ENCODE measurements around the gene EXOSC1. TPM values are rescaled to one million over a fixed set of nuclear protein-coding genes. Genes with fewer than 3 reads are reported as not detected.
A peak's percentile ranks its signal among the peaks of the same experiment; 100 is the strongest.
"Not testable (repeated sequence)": the region's sequence is repeated elsewhere in the genome, so short reads cannot be mapped to it uniquely, and the experiment has no call there.

Gene EXOSC1
- total RNA-seq, 1 donor from 2014 or later: 30.8 TPM

- ATAC-seq: no peak
Measured at GRCh38 chr10:97459111-97459510, 13.3 kb upstream of the EXOSC1 start.

DNA sequence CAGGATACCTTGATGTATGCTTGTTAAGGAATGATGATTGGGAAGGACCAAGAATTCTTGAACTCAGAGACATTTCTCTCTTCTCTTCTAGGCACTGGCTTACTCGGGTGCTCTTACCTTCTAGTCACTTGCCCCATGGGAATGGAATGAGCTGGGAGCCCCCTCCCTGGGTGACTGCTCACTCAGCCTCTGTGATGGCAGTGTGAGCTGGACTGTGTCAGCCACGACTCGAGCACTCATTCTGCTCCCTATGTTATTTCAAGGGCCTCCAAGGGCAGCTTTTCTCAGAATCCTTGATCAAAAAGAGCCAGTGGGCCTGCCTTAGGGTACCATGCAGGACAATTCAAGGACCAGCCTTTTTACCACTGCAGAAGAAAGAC is 10.9 kb upstream of the EXOSC1 start:
- no peak for ATAC-seq

DNA sequence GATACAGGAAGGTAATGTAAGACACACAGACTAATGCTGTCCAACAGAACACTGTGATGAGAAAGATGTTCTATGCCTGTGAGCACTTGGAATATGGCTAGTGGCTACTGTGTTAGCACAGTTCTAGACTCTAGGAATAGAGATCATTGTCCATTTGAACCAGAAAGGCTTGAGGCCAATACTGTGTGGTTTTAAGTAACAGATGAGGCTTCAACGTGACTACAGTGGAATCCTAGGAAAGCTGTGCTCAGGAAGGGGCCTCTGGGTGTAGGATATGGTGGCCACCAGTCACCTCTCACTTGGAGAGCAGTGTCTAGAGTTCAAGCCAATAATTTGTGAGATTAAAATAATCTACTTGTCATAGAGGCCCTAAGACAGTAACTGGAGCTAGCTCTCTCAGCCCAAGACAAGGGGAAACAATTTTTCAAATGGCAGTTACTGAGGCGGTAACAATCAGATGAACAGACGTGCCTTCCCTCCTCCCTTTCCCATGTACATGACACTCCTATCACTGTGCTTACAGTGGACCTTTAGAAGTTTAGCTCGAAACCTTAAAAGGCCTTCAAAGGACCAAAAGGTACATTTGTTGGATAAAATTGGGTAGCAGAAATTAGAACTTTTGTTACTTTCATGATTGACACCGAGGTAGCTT is 10.4 kb upstream of the EXOSC1 start:
- no peak for ATAC-seq

DNA sequence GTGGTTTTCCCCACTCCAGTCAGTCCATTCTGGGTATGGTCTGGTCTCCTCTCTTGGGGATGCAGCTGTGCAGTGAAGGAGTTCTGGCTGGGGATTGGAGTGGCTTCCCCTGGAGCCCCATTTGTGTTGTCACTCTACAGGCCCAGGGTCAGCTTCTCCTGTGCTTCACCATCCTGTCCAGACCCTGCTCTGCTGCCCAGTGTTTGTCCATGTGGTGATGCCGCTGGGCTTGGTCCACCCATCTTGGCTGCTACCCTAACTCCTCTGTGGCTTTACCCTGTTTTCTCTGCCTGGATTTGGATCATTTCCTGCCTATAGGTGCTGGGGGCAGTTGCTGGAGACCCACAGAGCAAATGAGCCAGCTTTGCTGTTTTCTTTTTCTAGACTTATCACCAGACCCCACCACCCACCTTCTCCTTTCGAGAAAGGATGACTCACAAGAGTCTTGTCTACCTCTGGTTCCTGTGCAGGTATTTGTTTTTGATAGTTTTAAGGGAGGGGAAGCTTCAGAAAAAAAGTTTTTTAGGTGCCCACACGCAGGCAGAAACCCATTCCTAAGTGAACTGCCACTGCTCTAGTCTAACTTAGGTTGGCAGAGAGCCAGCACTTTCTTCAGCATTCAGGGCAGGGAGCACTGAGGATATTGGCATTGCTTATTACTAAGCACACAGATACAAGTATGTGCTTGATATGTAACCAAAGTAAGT is 8.7 kb upstream of the EXOSC1 start:
- peak; percentile 33 for ATAC-seq

GRCh38 chr10:97452352-97452751 is 6.5 kb upstream of the EXOSC1 start:
- ATAC-seq: no peak

- ATAC-seq: no peak
Measured at GRCh38 chr10:97451605-97452004, 5.8 kb upstream of the EXOSC1 start.

DNA sequence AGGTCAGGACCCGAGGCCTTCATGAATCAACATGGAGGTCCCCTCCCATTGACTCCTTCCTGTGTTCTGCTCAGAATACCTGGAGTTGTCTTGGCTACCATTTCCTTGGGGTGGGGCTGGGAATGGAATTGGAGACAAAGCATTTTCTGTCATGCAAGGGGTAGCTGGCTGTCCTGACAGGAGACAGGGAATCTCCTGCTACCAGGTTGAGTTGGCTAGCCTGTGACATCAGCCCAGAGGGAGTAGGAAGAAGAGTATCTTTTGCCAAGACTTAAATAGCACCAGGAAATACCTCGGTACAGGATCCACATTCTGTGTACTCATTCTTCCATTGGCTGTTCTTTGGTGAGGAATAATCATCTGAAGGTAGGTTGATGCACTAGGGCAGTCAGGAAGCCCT is 5.0 kb upstream of the EXOSC1 start:
- no peak for ATAC-seq

- ATAC-seq: peak; percentile 10
Measured at GRCh38 chr10:97445357-97445721, 467 bp downstream of the EXOSC1 start.

DNA sequence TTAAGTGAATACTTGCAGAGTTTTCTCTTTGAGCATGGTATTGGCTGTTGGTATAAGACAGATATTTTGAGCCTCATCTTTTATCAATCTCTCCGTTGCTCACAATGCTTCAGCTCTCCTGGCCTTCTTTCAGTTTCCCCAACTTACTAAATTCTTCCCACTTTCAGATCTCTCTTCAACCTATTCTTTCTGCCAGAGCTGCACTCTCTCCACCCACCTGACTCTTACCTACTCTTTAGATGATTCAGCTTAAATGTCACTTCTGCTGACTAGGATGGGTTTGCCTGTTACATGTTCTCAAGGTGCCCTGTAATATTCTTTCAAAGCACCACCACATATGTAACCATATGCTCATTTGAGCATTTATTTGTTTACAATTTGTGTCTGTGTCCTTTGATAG is 1.6 kb downstream of the EXOSC1 start:
- ATAC-seq: no peak

GRCh38 chr10:97442277-97442676 is 3.5 kb downstream of the EXOSC1 start:
- no peak for ATAC-seq

DNA sequence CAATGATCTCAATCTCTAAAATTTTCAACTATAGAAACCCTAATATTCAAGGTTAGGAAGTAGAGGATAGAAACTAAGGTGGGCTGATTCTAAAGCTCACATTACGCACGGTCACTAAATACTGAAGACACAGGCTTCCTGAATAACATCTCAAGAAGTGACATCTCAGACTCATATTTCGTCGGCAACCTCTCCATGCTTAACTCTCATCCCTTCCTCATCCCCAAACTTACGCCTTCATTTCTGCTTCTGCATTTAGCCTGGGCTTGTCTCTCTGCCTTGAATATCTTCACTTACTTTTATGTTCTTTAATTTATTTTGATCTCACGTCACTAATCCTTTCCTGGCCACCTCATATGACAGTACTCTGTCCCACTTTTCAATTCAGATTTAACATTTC is 10.6 kb downstream of the EXOSC1 start:
- ATAC-seq: no peak

GRCh38 chr10:97434557-97434956 is 11.2 kb downstream of the EXOSC1 start:
- ATAC-seq: peak; percentile 20

DNA sequence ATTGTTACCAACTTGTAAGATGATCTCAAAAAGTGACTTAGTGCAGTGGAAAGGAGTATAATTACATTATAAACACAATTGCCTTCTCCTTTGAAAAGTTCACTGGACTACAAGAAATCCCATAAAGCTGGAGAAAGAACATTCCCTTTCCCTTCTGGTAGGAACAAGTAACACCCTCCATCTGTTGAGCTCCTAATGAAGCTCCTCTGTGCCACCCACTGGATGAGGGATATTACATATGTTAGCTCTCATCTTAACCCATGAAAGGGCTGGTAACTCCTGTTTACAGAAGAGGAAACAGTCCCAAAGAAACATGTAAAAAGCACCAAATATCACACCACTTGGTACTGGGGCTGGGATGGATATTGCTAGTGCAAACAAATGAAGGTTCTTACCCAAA is 11.8 kb downstream of the EXOSC1 start:
- ATAC-seq: no peak

DNA sequence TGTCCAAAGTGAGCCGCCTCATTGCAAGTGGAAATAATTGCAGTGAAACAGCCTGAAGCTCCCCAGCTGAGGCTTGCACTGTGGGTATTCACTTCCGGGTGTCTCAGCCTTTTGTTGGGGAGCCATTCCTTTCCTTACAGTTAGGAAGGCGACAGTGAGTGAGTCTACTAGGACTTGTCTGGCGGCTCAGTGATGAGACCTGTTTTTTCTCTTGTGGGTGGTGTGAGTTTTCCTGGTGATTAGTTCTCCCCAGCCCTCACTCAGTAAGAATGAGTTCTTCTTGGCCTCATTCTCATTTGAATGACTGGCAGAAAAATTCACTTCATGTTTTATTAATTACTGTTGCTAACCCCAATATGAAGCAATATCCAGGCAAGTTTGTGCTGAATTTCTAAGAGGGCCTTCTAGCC is 17.2 kb downstream of the EXOSC1 start:
- ATAC-seq: peak; percentile 45

- peak; percentile 14 for ATAC-seq
Measured at GRCh38 chr10:97427571-97428179, 18.1 kb downstream of the EXOSC1 start.

DNA sequence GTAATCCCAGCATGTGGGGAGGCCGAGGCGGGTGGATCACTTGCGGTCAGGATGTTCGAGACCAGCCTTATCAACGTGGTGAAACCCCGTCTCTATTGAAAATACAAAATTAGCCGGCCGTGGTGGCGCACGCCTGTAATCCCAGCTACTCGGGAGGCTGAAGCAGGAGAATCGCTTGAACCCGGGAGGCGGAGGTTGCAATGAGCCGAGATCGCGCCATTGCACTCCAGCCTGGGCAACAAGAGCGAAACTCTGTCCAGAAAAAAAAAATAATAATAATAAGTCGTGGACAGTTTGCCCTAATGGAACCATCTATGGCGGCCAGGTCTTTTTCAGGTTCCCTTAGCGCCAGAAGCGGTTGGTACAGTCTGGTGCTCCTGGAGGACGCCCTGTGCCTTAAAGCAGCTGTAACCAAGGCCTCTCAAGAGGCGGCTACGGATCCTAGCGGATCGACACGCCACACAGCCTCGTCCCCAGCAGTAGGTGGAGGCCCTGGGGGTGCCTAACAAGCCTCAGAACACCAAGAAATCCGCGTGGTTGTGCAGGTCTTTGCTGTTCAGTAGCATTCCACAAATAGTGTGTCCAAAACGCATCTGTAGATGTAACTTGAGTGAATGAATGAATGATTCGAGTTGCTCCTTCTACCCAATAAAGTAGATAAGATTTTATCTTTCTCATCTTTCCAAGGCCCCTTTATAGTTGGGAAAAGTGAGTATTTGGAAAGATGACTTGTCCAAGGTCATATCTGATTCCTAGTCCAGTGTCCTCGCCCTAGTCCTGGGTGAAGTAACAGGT is 18.8 kb downstream of the EXOSC1 start:
- ATAC-seq: peak; percentile 14

DNA sequence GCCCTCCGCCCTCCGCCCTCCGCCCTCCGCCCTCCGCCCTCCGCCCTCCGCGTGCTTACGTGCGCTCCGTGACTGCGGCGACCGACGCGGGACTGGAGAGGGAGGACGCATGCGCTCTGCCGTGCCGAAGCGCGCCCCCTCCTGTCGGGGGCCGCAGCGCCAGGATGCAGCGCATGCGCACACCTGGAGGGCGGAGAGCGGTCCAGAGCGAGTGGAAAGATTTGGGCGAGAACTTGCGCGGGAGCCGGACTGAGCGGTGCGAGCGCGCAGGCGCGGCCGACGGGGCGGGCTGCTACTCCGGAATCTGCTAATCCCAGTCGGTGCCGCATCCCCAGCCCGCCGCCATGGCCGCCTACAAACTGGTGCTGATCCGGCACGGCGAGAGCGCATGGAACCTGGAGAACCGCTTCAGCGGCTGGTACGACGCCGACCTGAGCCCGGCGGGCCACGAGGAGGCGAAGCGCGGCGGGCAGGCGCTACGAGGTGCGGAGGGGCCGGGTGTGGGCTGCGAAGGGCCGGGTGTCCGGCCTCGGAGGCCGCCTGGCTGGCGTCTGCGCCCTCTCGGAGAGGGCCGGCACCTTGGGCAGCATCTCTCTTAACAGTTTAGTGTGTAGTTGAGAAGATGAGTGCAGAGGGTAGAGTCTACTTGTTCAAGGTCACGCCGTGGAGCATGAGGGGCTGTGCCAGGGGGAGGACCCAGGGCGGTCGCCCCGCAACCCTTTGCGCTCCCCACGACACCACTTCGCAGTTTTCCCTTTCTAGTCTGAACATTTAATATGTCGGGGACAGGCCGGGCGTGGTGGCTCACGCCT is 19.6 kb downstream of the EXOSC1 start, which contains the start of gene PGAM1:
PGAM1 (plus strand) TSS at position 228 of the 812 bp plus-strand sequence; CDS start at position 345, 117 bp downstream.
- peak; percentile 92 for ATAC-seq

GRCh38 chr10:97423757-97424098 is 22.1 kb downstream of the EXOSC1 start:
- ATAC-seq: not testable (repeated sequence)

- ATAC-seq: no peak
Measured at GRCh38 chr10:97416565-97416964, 29.2 kb downstream of the EXOSC1 start.

GRCh38 chr10:97412891-97413304 is 32.9 kb downstream of the EXOSC1 start:
- peak; percentile 92 for ATAC-seq

- ATAC-seq: no peak
Measured at GRCh38 chr10:97411406-97411805, 34.4 kb downstream of the EXOSC1 start.

- ATAC-seq: peak; percentile 79
Measured at GRCh38 chr10:97408496-97408992, 37.3 kb downstream of the EXOSC1 start.
